Measurements from ENCODE around the gene MALRD1. TPM values are rescaled to one million over a fixed set of nuclear protein-coding genes. Genes with fewer than 3 reads are reported as not detected.

MALRD1 gene
- total RNA-seq, 2 donors from 2014 or later: 0.26 to 1.3 TPM

- no peak for ATAC-seq
- Histone ChIP-seq H3K36me3 (replicated peaks in 1 of 2; ENCODE audit: insufficient read depth in 1 of 2, low read depth in 2 of 2) (no peaks in the 10 kb centered on the region), H3K27me3 (no peaks in the 10 kb centered on the region), H3K4me1 (no peaks in the 10 kb centered on the region), H3K9me3 (no peaks in the 10 kb centered on the region), H3K4me3 (no peak overlapping the region), H3K27ac (no peak overlapping the region)
- 13% methylated on average over 3 of the region's 3 CpGs for WGBS, 2 donors
- no peak for TF ChIP-seq POLR2A (IDR thresholded peaks at IDR 0.05)
- TF ChIP-seq CTCF (IDR thresholded peaks at IDR 0.05): no peak
- intact Hi-C loops (cut with DNase I): no loop called here
- no peak for DNase-seq
These were observed 482.7 kb downstream of the MALRD1 start for GRCh38 chr10:19531324-19531723.

- 64 to 74% methylated on average over 3 of the region's 3 CpGs for WGBS, 2 donors
These were observed 483.8 kb downstream of the MALRD1 start for GRCh38 chr10:19532411-19532810.

GRCh38 chr10:19541299-19541698, 492.7 kb downstream of the MALRD1 start:
- intact Hi-C loops (cut with DNase I): no loop called here
- TF ChIP-seq POLR2A (IDR thresholded peaks at IDR 0.05) (no peak), CTCF (IDR thresholded peaks at IDR 0.05) (no peak)
- Histone ChIP-seq H3K4me1 (no peaks in the 10 kb centered on the region), H3K27ac (no peak overlapping the region), H3K27me3 (no peaks in the 10 kb centered on the region), H3K4me3 (no peak overlapping the region), H3K36me3 (replicated peaks in 1 of 2; ENCODE audit: insufficient read depth in 1 of 2, low read depth in 2 of 2) (no peaks in the 10 kb centered on the region), H3K9me3 (no peaks in the 10 kb centered on the region)
- WGBS, 2 donors: 39 to 46% methylated on average over 3 of the region's 3 CpGs
- ATAC-seq (no peak), DNase-seq (no peak)

More at GRCh38 chr10:19532411-19532810, 483.8 kb downstream of the MALRD1 start:
- DNase-seq (no peak), ATAC-seq (no peak)
- no peaks in the 10 kb centered on the region for H3K4me1 ChIP-seq
- H3K27ac ChIP-seq: no peak overlapping the region
- H3K36me3 ChIP-seq (replicated peaks in 1 of 2; ENCODE audit: insufficient read depth in 1 of 2, low read depth in 2 of 2): no peaks in the 10 kb centered on the region
- no peaks in the 10 kb centered on the region for H3K27me3 ChIP-seq
- intact Hi-C loops (cut with DNase I): no loop called here
- no peak for TF ChIP-seq POLR2A (IDR thresholded peaks at IDR 0.05)
- TF ChIP-seq CTCF (IDR thresholded peaks at IDR 0.05): no peak
- H3K9me3 ChIP-seq: no peaks in the 10 kb centered on the region
- H3K4me3 ChIP-seq: no peak overlapping the region

GRCh38 chr10:19546224-19546623, 497.6 kb downstream of the MALRD1 start:
- 73 to 74% methylated on average over 3 of the region's 3 CpGs for WGBS, 2 donors

More at GRCh38 chr10:19546224-19546623, 497.6 kb downstream of the MALRD1 start:
- ATAC-seq (no peak), DNase-seq (no peak)
- Histone ChIP-seq H3K27me3 (no peaks in the 10 kb centered on the region), H3K36me3 (replicated peaks in 1 of 2; ENCODE audit: insufficient read depth in 1 of 2, low read depth in 2 of 2) (no peaks in the 10 kb centered on the region), H3K4me1 (no peaks in the 10 kb centered on the region), H3K9me3 (no peaks in the 10 kb centered on the region), H3K4me3 (no peak overlapping the region), H3K27ac (no peak overlapping the region)
- intact Hi-C loops (cut with DNase I): no loop called here
- TF ChIP-seq POLR2A (IDR thresholded peaks at IDR 0.05) (no peak), CTCF (IDR thresholded peaks at IDR 0.05) (no peak)

All from body of pancreas (tissue), 4 donors.